ENCODE results near the gene IL18BP.

Gene IL18BP

DNA sequence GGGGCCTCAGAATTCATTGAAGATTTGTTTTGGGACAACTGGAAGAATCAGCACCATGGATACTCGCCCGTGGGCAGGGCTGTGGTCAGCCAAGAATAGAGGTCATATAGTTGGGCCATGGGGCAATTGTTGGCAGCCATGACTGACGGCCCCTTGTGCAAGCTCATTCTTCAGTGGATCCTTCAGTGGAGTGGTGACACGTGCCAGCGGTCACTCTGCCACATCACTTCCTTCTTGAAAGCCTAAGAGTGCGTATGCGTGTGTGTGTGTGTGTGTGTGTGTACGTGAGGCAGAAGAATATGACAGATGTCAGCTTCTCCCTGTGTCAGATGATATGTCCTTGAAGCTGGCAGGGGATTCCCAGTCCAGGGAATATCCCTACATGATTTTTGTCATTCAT is 1.8 kb upstream of the IL18BP start:
- DNase-seq (ENCODE audit: low read depth), result no peak

DNA sequence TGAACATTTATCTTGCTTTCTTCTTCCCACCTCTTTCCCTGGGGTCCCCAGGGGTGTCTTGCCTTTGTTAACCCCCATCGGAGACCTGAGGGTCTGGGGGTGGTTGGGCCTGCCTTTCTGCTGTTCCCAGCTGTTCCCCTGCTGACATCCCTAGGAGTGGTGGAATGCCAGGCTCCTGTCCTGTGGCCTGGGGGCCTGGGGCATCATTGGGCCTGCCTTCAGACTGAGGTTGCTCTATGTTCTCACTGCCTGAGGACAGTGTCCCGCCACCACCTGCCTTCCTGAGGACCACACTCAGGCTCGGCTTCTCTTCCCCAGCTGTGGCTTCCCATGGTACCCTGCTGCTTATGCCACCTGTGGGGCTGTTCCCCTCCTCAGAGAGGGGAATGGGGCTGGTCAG is 1.1 kb upstream of the IL18BP start:
- DNase-seq (ENCODE audit: low read depth), result no peak

DNA sequence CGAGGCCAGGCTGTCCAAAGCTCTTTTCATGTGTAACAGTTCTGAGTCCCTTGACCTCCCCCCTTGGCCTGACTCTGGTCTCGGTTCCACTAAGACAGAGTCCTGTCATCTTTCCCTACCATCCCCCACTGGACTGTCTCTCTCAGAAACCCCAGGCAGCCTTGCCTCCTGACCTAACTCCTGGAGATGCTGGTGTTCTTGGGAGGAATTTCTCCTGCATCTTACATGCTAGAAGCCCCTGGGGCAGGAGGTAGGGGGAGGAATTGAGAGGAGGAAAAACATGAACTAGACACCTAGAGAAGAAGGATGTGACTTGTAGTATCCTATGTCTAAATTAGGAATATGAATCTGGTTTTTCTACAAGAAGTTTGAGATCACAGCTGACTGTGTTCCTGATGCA is 648 bp upstream of the IL18BP start:
- DNase-seq (ENCODE audit: low read depth), result no peak

DNA sequence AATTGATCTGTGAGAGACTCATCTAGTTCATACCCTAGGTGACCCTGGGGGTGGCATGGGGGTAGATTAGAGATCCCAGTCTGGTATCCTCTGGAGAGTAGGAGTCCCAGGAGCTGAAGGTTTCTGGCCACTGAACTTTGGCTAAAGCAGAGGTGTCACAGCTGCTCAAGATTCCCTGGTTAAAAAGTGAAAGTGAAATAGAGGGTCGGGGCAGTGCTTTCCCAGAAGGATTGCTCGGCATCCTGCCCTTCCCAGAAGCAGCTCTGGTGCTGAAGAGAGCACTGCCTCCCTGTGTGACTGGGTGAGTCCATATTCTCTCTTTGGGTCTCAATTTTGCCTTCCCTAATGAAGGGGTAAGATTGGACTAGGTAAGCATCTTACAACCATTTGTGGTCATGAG is 653 bp downstream of the IL18BP start:
- DNase-seq (ENCODE audit: low read depth), result no peak

DNA sequence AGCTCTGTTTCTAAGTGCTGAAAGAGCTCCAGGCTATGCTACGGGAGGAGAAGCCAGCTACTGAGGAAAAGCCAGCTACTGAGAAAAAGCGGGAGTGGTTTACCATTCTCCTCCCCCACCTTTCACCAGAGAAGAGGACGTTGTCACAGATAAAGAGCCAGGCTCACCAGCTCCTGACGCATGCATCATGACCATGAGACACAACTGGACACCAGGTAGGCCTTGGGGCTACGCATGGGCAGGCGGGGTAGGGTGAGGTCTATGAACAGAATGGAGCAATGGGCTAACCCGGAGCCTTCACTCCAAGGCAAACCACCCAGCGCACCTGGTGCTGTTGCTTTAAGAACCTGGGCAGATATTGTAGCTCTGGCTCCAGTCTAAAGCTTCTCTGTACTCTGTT is 1.1 kb downstream of the IL18BP start:
- no peak for DNase-seq (ENCODE audit: low read depth)

DNA sequence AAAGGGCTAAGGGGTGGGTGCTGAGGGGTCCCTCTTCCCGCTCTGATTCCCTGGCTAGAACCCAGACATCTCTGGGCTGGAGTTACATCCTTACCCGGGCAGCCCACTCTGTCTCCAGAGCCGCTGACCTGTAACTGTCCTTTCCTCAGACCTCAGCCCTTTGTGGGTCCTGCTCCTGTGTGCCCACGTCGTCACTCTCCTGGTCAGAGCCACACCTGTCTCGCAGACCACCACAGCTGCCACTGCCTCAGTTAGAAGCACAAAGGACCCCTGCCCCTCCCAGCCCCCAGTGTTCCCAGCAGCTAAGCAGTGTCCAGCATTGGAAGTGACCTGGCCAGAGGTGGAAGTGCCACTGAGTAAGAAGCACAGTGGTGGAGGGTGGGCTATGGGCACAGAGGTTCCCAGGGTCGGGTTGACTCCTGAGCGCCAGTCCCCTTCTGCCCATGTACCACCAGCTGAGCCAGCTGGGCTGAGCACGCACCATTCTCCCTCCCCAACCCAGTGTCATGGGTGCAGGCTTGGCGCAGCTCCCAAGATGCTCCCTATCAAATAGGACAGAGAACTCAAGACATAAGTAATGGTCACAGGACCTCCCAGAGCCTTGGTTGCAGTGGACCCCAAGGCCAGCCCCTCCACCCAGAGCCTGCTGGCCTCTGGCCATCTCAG is 1.6 kb downstream of the IL18BP start:
- no peak for DNase-seq (ENCODE audit: low read depth)

DNA sequence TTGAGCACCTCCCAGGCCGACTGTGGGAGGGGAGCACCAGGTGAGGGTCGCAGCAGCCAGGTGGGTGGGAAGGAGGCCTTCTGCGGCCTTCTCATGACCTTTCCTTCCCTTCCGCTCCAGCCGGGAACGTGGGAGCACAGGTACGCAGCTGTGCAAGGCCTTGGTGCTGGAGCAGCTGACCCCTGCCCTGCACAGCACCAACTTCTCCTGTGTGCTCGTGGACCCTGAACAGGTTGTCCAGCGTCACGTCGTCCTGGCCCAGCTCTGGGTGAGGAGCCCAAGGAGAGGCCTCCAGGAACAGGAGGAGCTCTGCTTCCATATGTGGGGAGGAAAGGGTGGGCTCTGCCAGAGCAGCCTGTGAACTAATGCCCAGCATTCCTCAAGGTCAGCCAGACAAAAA is 2.6 kb downstream of the IL18BP start:
- no peak for DNase-seq (ENCODE audit: low read depth)

DNA sequence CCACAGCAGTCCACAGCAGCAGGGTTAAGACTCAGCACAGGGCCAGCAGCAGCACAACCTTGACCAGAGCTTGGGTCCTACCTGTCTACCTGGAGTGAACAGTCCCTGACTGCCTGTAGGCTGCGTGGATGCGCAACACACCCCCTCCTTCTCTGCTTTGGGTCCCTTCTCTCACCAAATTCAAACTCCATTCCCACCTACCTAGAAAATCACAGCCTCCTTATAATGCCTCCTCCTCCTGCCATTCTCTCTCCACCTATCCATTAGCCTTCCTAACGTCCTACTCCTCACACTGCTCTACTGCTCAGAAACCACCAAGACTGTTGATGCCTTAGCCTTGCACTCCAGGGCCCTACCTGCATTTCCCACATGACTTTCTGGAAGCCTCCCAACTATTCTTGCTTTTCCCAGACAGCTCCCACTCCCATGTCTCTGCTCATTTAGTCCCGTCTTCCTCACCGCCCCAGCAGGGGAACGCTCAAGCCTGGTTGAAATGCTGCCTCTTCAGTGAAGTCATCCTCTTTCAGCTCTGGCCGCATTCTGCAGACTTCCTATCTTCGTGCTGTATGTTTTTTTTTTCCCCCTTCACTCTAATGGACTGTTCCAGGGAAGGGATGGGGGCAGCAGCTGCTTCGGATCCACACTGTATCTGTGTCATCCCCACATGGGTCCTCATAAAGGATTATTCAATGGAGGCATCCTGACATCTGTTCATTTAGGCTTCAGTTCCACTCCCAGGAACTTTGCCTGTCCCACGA is 3.3 kb downstream of the IL18BP start:
- no peak for DNase-seq (ENCODE audit: low read depth)

DNA sequence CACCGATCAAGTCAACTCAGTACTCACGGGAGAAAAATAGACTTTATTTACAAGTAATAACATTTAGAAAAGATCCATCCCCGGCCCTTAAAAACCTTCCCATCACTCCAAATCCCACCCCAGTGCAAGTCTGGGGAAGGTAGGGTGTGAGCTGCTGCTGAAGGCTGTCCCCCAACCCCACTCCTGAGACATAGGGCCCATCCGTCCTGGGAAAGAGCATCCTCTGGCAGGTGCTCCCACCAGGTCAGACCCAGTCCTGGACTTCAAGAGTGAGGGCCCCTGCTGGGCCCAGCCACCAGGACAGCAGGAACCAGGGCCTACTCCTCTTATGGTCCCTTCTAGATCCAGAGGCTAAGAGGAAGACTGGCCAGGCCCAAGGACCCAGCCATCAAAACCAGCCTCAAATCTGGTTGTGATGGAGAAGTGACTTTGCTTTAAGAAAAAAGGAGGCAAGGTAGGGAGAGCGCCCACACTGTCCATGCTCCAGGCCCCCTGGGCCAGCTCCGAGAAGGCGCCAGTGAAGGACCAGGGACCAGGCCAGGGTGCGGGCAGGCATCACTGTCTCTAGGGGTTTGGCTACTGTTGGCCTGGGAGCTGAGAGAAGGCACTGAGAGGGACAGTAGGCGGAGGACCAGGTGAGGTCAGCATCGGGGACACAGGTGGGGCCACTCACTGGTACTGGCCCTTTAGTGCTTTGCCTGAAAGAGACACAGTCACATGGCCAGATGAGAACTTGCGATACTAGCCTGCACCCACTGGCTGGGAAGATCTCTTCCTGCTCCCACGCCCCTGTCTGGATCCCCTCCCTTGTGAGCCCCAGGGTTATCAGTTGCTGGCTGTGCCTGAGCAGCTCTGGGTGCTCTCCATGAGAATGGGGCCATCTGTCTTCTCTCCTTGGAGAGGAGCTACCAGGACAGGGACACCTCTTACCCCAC is 4.4 kb downstream of the IL18BP start:
- no peak for DNase-seq (ENCODE audit: low read depth)

DNA sequence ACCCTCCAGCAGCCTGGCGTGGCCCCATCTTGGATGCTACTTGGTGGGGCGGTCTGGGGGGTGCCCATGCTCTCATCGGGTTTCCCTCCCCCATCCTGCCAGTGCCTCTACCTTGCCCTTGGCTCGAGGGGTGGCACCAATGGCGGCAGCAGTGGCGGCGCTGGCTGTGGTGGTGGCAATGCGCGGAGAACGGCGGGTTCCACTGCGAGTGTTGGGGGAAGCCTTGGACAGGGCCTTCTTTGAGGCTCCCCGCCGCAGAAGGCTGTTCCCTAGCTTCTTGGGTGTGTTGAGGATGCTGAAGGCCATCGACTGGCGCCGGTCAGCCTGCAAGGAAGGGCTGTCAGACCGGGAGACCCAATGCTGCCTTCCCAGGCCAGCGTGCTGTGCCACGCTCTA is 5.1 kb downstream of the IL18BP start:
- no peak for DNase-seq (ENCODE audit: low read depth)

DNA sequence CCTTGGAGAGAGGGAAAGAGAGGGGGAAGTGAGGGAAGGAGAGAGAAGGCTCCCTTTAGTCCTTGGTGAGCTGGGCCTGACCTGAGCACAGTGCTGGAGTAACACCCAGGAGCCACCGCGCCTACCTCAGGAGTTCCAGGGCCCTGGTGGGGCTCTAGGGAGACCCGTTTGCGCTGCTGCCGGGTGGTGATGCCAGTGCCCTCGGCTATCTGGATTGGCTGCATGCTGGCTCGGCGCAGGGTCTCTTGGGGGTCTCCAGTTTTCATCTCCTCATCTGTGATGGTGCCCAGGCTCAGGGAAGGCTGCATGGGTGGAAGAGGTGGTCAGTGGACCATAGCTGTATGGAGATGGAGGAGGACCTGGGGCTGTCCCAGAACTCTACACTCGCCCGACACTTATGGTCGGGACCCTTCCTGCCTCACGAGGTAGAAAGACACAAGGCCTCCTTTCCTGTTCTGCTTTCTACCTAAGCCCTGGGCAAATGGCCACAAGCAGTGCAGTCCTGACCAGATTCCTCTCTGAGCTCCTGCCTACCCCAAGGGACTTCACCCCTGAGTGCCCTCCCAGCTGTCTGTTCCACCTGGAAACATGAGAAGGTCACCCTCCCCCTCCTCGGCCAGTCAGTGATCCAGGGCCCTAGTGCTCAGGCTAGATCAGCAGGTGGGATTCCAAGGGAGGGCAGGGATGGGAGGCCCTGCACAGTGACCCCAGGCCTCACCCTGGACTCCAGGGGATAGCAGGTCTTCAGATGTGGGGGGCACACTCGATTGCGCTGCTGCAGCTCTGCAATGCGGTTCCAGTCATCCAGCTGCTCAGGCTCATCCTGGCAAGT is 6.0 kb downstream of the IL18BP start:
- DNase-seq (ENCODE audit: low read depth), result no peak

DNA sequence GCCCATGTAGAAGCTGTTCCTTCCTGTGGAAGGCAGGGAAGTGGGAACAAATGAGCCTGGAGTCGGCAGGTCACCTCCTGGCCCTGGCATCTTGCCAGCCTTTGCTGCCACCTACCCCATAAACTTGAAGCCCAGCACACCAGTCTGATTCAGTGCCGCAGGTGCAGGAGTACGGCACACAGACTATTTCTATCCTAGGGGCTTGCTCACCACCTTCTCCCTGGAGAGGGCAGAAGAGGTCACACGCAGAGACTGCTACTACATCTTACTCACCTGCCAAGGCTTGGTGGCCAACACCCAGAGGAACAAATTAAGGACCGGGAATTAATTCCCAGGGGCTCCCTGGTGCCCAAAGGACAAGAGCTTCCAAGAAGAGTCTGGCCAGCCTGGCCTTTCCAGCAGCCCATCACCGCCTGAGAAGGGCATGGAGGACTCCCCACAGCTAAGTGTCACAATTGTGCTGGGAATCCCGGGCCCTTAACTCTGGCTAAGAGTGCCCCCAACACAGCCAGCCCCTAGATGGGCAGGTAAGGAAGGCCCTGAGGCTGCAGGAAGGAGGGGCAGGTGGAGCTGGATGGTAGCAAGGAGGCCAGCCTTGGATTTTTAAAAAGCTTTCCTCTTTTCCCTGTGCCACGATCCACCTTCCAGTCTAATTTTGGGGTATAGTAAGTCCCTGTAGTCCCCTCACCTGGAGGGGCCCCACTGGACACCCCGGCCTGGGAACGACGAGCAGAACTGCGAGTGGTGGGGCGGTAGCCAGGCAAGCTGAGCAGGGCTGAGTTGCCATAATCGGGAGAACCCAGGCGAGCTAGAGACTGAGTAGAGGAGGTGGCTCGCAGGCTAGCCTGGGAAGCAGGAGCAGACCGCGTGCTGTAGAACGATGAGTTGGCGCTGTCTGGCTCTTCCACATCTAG is 6.9 kb downstream of the IL18BP start:
- DNase-seq (ENCODE audit: low read depth), result no peak

DNA sequence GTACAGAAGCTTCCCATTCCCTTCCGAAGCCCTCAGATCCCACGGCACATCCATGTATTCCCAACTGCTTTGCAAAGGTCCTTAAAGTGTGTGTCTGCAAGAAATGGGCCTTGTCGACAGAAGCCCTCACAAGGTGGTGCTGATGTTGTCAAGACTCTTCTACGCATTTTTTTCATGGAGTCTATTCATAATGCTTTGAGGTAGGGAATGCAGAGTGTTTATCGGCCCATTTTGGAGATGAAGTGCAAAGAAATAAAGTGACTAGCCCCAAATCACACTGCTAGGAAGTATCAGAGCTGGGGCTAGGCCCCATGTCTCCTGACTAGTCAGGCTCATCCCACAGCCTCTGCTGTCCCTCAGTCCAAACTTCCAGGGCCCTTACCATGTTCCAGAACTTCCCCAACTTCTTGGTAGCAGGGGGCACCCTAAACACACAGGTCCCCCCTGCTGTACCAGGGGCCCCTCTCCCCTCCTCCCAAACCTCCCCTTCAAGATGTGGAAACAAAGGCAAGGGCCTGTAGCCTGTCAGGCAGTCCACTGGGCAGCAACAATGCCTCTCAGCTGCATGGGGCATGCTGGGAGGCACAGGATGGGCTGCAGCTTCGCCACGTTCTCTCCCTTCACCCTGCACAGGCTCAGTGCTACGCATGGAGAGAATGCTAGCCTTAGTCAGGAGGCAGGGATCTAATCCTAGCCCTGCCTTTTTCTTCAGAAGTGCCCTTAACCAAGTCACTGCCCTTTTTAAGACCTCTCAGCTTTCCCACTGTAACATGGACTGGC is 7.8 kb downstream of the IL18BP start:
- no peak for DNase-seq (ENCODE audit: low read depth)

DNA sequence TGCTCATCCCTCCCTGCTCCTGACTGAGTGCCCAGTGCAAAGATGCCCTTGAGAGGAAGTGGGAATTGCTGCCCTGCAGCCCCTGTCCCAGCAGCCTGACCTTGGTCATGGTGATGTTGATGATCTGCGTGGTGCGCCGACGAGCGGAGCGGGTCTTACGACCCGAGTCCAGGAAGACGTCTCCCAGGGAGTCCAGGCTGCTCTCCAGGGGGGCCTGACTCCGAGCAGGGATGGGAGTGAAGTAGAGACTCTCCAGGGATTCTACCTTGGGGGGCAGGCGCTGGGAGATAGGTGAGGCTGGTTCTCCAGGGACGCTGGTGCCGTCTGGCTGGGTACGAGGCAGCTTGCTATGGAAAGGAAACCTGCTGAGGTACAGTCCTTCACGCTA is 8.4 kb downstream of the IL18BP start:
- DNase-seq (ENCODE audit: low read depth), result no peak

DNA sequence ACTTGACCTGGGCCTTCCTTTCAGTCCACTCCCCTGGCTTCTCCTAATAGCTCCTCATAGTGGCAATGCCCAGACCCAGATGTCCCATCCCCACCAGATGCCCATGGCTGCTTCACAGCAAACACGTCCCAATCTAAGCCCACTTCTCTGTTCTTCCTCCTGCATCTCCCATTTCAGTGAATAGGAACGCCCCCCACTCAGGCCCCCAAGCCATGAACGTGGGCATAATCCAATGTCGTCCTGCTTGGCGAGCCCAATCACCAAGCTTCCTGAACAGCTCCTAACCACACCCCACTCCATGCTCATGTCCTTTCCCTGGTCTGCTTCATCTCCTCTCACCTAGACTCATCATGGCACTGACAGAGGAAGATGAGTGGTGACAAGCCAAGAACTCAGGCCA is 8.9 kb downstream of the IL18BP start:
- no peak for DNase-seq (ENCODE audit: low read depth)

DNA sequence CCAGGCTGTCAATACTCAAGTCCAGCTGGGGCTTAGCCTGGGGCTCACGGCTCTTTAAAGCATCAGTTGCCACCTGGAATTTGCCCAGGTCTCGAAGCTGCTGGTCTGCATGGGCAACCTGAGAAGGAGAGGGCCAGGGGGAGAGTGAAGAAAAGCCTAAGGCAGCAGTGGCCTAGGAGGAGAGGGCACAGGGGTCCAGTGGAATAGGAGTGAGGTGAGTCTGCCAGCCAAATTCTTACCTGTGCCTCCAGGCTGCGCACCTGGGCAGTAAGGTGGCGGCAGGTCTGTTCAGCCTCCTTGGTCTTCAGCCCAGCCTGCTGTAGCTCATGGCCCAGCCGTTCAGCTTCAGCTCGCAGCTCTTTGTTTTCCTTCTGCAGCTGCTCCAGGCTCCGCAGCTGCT is 10.0 kb downstream of the IL18BP start:
- DNase-seq (ENCODE audit: low read depth), result no peak

DNA sequence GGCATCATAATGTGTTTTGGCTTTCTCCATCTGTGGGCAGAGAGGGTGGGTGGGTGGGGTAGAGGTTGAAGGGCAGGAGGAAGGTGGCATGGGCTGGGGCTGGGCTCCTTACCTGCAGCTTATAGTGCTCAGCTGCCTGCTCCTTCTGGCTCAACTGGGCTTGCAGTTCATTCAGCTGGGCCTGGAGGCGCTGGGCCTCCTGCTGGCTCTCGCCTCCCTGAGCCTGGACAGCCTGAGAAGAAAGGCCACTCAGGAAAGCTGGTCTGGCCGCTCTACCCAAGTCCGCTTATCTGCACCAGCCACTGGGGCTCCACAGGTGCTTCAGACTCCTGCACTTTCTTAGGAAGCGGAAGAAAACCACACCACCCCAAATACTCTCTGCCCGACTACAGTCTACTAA is 10.4 kb downstream of the IL18BP start:
- DNase-seq (ENCODE audit: low read depth), result no peak

DNA sequence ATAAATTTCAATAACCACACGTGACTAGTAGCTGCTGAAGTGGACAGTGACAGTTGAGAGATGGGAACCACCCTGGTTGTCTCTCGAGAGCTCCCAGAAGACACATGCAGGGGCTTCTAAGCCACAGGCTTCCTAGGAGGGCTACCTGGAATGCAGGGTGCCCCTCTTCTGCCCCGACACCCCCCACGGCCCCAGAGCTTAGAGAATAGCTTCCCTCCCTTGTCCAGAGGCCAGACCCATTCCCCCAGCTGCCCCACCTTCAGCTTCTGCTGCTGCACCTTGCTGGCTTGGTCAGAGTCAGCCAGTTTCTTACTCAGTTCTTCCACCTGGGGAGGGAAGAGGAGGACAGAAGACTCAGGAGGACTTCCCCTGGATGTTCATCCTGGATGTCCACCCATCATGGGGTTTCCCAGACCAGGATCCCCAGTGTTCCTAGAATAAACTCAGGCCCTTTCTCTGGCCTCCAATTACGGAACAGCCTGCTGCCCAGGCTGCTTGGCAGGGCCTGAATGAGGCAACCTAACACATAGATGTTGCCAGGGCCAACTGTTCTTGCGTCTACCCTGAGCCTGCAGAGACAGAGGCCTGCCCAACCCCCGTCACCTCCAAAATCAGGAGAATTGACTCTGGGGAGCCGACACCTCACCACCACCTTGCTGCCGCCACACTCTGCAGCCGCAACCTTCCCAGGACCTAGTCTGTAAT is 12.0 kb downstream of the IL18BP start:
- DNase-seq (ENCODE audit: low read depth), result no peak

DNA sequence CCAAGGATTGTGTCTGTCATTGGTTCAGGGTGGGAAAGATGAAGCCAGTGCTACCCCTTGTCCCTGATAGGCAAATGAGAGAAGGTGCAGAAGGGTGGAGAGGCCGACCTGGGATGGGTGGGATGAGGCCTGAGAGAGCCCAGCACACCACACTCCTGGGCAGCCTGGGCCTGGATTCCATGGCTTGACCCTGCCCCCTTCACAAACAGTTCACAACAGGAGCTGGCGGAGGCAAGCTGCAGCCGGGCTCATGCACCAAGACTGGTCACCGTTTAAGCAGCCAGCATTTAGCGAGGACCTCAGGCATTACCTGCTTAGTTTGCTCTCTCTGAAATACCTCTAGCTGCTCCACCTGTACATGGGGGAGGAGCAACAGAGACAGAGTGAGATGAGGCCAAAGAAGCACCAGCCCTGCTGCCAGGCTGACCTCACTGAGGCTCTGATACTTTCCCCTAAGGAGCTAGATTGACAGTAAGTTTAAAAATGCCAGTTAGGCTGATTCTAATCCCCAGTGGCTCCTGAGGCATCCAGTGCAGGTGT is 13.5 kb downstream of the IL18BP start:
- DNase-seq (ENCODE audit: low read depth), result no peak
